ENCODE results near the gene IQSEC1.
A peak's percentile ranks its signal among the peaks of the same experiment; 100 is the strongest.

IQSEC1 gene

DNA sequence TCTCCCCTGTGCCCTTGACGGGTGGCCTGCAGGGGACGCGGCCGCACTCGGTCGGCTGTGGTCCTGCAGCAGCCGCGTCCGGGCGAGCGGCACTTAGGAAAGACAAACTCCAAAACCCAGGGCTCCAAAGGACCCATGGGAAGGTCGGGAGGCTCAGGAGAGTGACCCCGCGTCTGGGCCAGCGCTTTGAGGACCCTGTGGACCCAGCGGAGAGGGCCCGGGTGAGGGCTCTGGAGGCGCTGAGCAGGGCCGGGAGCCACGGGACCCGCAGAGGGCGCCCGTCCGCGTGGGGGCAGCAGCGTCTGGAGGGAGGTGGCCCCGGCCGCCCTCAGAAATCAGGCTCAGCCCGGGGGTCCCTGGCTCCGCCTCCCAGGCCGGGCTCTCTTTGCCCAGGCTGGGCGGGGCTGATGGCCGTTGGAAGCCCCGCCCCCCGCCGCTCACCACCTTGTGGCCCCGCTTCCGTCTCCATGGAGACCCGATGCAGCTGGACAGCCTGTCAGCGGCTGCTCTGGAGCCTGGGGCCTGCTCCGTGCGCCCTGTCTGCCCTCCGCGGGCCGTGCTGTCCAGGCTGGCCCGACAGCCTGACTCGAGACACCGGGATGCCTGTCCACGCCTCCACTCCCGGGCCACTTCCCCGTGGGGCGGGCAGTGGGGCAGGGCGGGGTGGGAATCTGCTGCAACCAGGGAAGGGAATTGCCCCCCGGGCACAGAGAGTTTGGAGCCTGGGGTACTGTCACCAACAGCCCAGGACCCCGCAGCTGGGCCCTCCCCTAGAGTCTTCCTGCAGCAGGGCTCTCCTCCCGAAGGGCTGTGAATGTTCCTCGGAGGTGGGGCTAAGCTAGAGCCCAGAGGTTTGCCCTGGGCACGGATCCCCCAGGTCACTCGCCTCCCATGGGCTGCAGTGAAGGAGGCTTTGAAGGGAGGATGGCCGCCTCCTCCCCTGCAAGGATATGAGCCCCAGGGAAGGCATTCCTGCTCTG lies 197.1 kb downstream of the IQSEC1 start:
- ChIA-PET CTCF (interaction anchor here (0.5 to 2.3 kb wide), 8 partner anchors 8 to 154 kb away, joined by 3 to 8 read pairs (median 4); no protein-coding TSS in a partner anchor), POLR2A (interaction anchor here (0.5 kb wide), 1 partner anchor 768 kb away, joined by 3 read pairs; no protein-coding TSS in a partner anchor)
- peaks cover 0 to 20% (median 19%) of the 10 kb centered on the region in 4 experiments for H3K4me1 ChIP-seq (ENCODE audit: control extremely low read depth in 1 of 4, control insufficient read depth in 4 of 4, insufficient read depth in 4 of 4, low read length in 3 of 4)
- no peaks in the 10 kb centered on the region for H3K9me3 ChIP-seq (ENCODE audit: control extremely low read depth in 1 of 5, control insufficient read depth in 4 of 5, insufficient read depth in 2 of 5, low read depth in 1 of 5, low read length in 4 of 5)
- no peak overlapping the region for H3K27ac ChIP-seq (ENCODE audit: insufficient read depth in 1 of 2, low read depth in 1 of 2, low read length in 2 of 2, poor library complexity in 1 of 2, severe bottlenecking in 2 of 2)
- H3K36me3 ChIP-seq (ENCODE audit: control insufficient read depth in 4 of 4, insufficient read depth in 4 of 4, low read length in 3 of 4) = no peaks in the 10 kb centered on the region
- peak overlapping the region in 4 of 7 experiments; percentile 15 to 66 (median 48) for H3K4me3 ChIP-seq (ENCODE audit: control insufficient read depth in 1 of 7, extremely low read depth in 1 of 7, insufficient read depth in 4 of 7, low read depth in 2 of 7, low read length in 6 of 7)
- WGBS (ENCODE audit: insufficient coverage) = 27% methylated on average over 40 of the region's 60 CpGs
- no peaks in the 10 kb centered on the region for H3K27me3 ChIP-seq (replicated peaks in 2 of 5; ENCODE audit: control insufficient read depth in 4 of 5, insufficient read depth in 5 of 5, low read length in 4 of 5)
- peak; percentile 31 to 57 (median 49) for DNase-seq

DNA sequence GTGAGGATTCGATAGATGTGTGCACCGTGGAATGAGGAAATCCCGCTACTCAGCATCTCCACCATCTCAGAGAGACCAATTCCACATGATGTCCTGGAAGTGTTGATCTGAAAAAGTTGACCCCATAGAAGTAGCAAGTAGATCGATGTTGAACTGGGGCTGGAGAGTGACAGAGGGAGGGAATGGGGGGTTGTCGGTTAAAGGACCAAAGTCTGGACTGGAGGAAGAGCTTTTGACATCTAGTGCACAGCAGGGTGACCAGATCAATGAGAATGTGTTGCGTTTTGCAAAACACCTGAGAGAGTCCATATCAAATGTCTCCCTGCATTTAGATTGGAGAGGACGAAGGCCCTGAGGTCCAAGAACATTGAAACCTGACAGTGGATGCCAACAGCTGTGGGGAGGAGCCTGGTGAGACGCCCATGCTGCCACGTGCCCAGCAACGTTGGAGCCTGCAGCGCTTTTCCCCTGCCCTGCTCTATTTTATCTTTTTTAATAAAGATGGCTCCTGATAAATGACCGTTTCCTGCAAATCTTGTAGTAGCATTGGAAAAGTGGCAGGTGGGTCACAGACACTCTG lies 201.7 kb downstream of the IQSEC1 start:
- no peak for DNase-seq
- Histone ChIP-seq H3K9me3 (ENCODE audit: control extremely low read depth in 1 of 5, control insufficient read depth in 4 of 5, insufficient read depth in 2 of 5, low read depth in 1 of 5, low read length in 4 of 5) (no peaks in the 10 kb centered on the region), H3K36me3 (ENCODE audit: control insufficient read depth in 4 of 4, insufficient read depth in 4 of 4, low read length in 3 of 4) (no peaks in the 10 kb centered on the region), H3K27ac (ENCODE audit: insufficient read depth in 1 of 2, low read depth in 1 of 2, low read length in 2 of 2, poor library complexity in 1 of 2, severe bottlenecking in 2 of 2) (no peak overlapping the region), H3K4me1 (ENCODE audit: control extremely low read depth in 1 of 4, control insufficient read depth in 4 of 4, insufficient read depth in 4 of 4, low read length in 3 of 4) (peaks cover 0 to 28% (median 18%) of the 10 kb centered on the region in 4 experiments), H3K4me3 (ENCODE audit: control insufficient read depth in 1 of 7, extremely low read depth in 1 of 7, insufficient read depth in 4 of 7, low read depth in 2 of 7, low read length in 6 of 7) (peak overlapping the region in 1 of 7 experiments; percentile 13), H3K27me3 (replicated peaks in 2 of 5; ENCODE audit: control insufficient read depth in 4 of 5, insufficient read depth in 5 of 5, low read length in 4 of 5) (peaks cover 0 to 3% (median 3%) of the 10 kb centered on the region in 5 experiments)
- WGBS (ENCODE audit: insufficient coverage) = 89% methylated on average over 12 of the region's 12 CpGs
- ChIA-PET CTCF (interaction anchor here (1.0 to 4.7 kb wide), 3 partner anchors 13 to 17 kb away, joined by 3 to 16 read pairs (median 4); no protein-coding TSS in a partner anchor), POLR2A (no interaction called here)

DNA sequence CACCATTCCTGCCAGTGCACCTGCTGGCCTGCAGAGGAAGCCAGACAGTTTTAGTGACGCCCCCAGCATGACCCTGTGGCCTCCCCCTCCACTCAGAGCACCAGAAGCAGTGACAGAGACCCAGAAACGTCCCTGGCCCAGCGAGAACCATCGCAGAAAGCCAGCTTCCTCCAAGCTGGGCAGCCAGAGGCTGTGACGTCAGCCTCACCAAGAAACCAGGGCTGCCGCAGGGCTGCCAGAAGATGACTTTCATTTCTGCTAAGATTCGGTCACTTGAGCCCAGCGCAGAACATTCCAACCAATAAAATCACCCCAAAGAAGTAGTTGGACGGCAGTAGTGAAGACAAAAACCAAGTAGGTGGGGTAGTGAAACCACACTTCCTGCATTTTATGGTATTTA lies 202.3 kb downstream of the IQSEC1 start:
- Histone ChIP-seq H3K27me3 (replicated peaks in 2 of 5; ENCODE audit: control insufficient read depth in 4 of 5, insufficient read depth in 5 of 5, low read length in 4 of 5) (peaks cover 0 to 3% (median 3%) of the 10 kb centered on the region in 5 experiments), H3K9me3 (ENCODE audit: control extremely low read depth in 1 of 5, control insufficient read depth in 4 of 5, insufficient read depth in 2 of 5, low read depth in 1 of 5, low read length in 4 of 5) (no peaks in the 10 kb centered on the region), H3K4me3 (ENCODE audit: control insufficient read depth in 1 of 7, extremely low read depth in 1 of 7, insufficient read depth in 4 of 7, low read depth in 2 of 7, low read length in 6 of 7) (peak overlapping the region in 1 of 7 experiments; percentile 13), H3K27ac (ENCODE audit: insufficient read depth in 1 of 2, low read depth in 1 of 2, low read length in 2 of 2, poor library complexity in 1 of 2, severe bottlenecking in 2 of 2) (no peak overlapping the region), H3K36me3 (ENCODE audit: control insufficient read depth in 4 of 4, insufficient read depth in 4 of 4, low read length in 3 of 4) (no peaks in the 10 kb centered on the region), H3K4me1 (ENCODE audit: control extremely low read depth in 1 of 4, control insufficient read depth in 4 of 4, insufficient read depth in 4 of 4, low read length in 3 of 4) (peaks cover 0 to 23% (median 13%) of the 10 kb centered on the region in 4 experiments)
- 73% methylated on average over 4 of the region's 9 CpGs for WGBS (ENCODE audit: insufficient coverage)
- POLR2A ChIA-PET = no interaction called here
- CTCF ChIA-PET = interaction anchor here (1.0 to 4.7 kb wide), 3 partner anchors 13 to 17 kb away, joined by 3 to 16 read pairs (median 4); no protein-coding TSS in a partner anchor
- peak; percentile 29 to 74 (median 73) for DNase-seq

DNA sequence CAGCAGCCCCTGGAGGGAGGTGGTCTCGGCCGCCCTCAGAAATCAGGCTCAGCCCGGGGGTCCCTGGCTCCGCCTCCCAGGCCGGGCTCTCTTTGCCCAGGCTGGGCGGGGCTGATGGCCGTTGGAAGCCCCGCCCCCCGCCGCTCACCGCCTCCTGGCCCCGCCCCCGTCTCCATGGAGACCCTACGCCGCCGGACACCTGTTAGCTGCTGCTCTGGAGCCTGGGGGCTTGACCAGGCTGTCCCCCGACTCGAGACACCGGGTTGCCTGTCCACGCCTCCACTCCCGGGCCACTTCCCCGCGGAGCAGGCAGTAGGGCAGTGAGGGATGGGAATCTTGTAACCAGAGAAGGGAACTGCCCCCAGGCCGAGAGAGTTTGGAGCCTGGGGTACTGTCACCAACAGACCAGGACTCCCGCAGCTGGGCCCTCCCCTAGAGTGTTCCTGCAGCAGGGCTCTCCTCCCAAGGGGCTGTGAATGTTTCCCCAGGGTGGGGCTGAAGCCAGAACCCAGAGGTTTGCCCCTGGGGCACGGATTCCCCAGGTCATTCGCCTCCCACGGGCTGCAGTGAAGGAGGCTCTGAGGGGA lies 204.1 kb downstream of the IQSEC1 start:
- no peak overlapping the region for H3K27ac ChIP-seq (ENCODE audit: insufficient read depth in 1 of 2, low read depth in 1 of 2, low read length in 2 of 2, poor library complexity in 1 of 2, severe bottlenecking in 2 of 2)

DNA sequence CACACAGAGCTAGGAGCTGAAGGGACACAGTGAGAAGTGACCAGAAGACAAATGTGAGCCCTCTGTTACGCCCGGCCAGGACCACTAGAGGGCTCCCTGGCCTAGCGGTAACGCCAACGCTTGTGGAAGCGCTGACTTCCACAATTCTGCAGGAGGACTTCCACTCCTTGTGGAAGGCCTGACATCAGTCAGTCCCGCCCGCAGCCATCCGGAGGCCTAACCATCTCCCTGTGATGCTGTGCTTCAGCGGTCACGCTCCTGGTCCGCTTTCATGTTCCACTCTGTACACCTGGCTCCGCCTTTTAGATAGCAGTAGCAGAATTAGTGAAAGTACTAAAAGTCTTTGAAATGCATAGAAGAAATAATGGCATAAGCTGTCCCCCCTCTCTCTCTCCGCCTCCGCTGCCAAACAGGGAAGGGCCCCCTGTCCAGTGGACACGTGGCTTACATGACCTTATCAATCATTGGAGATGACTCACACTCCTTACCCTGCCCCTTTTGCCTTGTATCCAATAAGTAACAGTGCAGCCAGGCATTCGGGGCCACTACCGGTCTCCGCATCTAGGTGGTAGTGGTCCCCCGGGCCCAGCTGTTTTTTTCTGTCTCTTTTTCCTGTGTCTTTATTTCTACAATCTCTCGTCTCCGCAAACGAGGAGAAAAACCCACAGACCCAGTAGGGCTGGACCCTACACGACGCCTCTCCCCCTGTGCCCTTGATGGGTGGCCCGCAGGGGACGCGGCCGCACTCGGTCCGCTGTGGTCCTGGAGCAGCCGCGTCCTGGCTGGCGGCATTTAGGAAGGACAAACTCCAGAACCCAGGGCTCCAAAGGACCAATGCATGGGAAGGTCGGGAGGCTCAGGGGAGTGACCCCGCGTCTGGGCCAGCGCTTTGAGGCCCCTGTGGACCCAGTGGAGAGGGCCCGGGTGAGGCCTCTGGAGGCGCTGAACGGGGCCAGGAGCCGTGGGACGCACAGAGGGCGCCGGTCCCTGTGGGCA lies 204.9 kb downstream of the IQSEC1 start:
- Histone ChIP-seq H3K27ac (ENCODE audit: insufficient read depth in 1 of 2, low read depth in 1 of 2, low read length in 2 of 2, poor library complexity in 1 of 2, severe bottlenecking in 2 of 2) (no peak overlapping the region), H3K4me1 (ENCODE audit: control extremely low read depth in 1 of 4, control insufficient read depth in 4 of 4, insufficient read depth in 4 of 4, low read length in 3 of 4) (peaks cover 0 to 19% (median 11%) of the 10 kb centered on the region in 4 experiments), H3K9me3 (ENCODE audit: control extremely low read depth in 1 of 5, control insufficient read depth in 4 of 5, insufficient read depth in 2 of 5, low read depth in 1 of 5, low read length in 4 of 5) (peaks cover 0 to 12% (median 7%) of the 10 kb centered on the region in 5 experiments), H3K27me3 (replicated peaks in 2 of 5; ENCODE audit: control insufficient read depth in 4 of 5, insufficient read depth in 5 of 5, low read length in 4 of 5) (peaks cover 0 to 5% (median 3%) of the 10 kb centered on the region in 5 experiments), H3K4me3 (ENCODE audit: control insufficient read depth in 1 of 7, extremely low read depth in 1 of 7, insufficient read depth in 4 of 7, low read depth in 2 of 7, low read length in 6 of 7) (peak overlapping the region; percentile 35 to 81 (median 55)), H3K36me3 (ENCODE audit: control insufficient read depth in 4 of 4, insufficient read depth in 4 of 4, low read length in 3 of 4) (no peaks in the 10 kb centered on the region)
- DNase-seq = peak; percentile 58 to 83 (median 73)
- ChIA-PET CTCF (interaction anchor here (0.8 to 4.7 kb wide), 14 partner anchors 8 to 125 kb away, joined by 3 to 25 read pairs (median 3); no protein-coding TSS in a partner anchor), POLR2A (no interaction called here)
- 2% methylated on average over 36 of the region's 45 CpGs for WGBS (ENCODE audit: insufficient coverage)

More for the DNA sequence above, 204.1 kb downstream of the IQSEC1 start:
- Histone ChIP-seq H3K4me1 (ENCODE audit: control extremely low read depth in 1 of 4, control insufficient read depth in 4 of 4, insufficient read depth in 4 of 4, low read length in 3 of 4) (peaks cover 0 to 19% (median 11%) of the 10 kb centered on the region in 4 experiments), H3K4me3 (ENCODE audit: control insufficient read depth in 1 of 7, extremely low read depth in 1 of 7, insufficient read depth in 4 of 7, low read depth in 2 of 7, low read length in 6 of 7) (peak overlapping the region in 6 of 7 experiments; percentile 41 to 81 (median 62)), H3K36me3 (ENCODE audit: control insufficient read depth in 4 of 4, insufficient read depth in 4 of 4, low read length in 3 of 4) (no peaks in the 10 kb centered on the region), H3K9me3 (ENCODE audit: control extremely low read depth in 1 of 5, control insufficient read depth in 4 of 5, insufficient read depth in 2 of 5, low read depth in 1 of 5, low read length in 4 of 5) (peaks cover 0 to 12% (median 7%) of the 10 kb centered on the region in 5 experiments), H3K27me3 (replicated peaks in 2 of 5; ENCODE audit: control insufficient read depth in 4 of 5, insufficient read depth in 5 of 5, low read length in 4 of 5) (peaks cover 0 to 5% (median 3%) of the 10 kb centered on the region in 5 experiments)
- CTCF ChIA-PET = interaction anchor here (1.1 to 4.7 kb wide), 12 partner anchors 8 to 125 kb away, joined by 3 to 25 read pairs (median 4); no protein-coding TSS in a partner anchor
- DNase-seq = no peak
- POLR2A ChIA-PET = no interaction called here
- 17% methylated on average over 24 of the region's 28 CpGs for WGBS (ENCODE audit: insufficient coverage)

DNA sequence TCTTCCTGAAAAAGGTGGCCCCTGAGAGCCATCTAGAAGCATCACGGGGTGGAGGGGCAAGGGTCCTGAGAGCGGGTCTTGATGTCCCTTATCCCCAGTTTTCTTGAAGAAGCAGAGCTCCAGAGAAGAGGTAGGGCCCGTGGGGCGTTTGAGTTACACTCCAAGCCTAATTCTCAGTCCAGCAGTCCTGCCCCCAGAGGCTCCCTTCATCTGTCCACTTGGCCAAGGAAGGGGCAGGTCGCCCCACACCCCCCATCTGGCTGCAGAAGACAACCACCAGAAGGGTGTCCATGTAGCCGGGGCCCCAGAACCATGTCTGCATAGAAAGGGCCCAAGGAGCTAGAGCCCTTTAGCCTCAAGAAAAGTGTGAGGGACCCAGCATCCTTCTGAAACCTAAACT lies 206.4 kb downstream of the IQSEC1 start:
- H3K9me3 ChIP-seq (ENCODE audit: control extremely low read depth in 1 of 5, control insufficient read depth in 4 of 5, insufficient read depth in 2 of 5, low read depth in 1 of 5, low read length in 4 of 5) = peaks cover 0 to 12% (median 7%) of the 10 kb centered on the region in 5 experiments
- H3K4me3 ChIP-seq (ENCODE audit: control insufficient read depth in 1 of 7, extremely low read depth in 1 of 7, insufficient read depth in 4 of 7, low read depth in 2 of 7, low read length in 6 of 7) = no peak overlapping the region
- no peak for DNase-seq
- POLR2A ChIA-PET = no interaction called here
- peaks cover 0 to 5% (median 3%) of the 10 kb centered on the region in 5 experiments for H3K27me3 ChIP-seq (replicated peaks in 2 of 5; ENCODE audit: control insufficient read depth in 4 of 5, insufficient read depth in 5 of 5, low read length in 4 of 5)
- WGBS (ENCODE audit: insufficient coverage) = 96% methylated on average over 5 of the region's 6 CpGs
- H3K36me3 ChIP-seq (ENCODE audit: control insufficient read depth in 4 of 4, insufficient read depth in 4 of 4, low read length in 3 of 4) = no peaks in the 10 kb centered on the region
- peaks cover 0 to 19% (median 11%) of the 10 kb centered on the region in 4 experiments for H3K4me1 ChIP-seq (ENCODE audit: control extremely low read depth in 1 of 4, control insufficient read depth in 4 of 4, insufficient read depth in 4 of 4, low read length in 3 of 4)
- CTCF ChIA-PET = interaction anchor here (1.3 to 4.3 kb wide), 2 partner anchors 24 to 46 kb away, joined by 3 to 25 read pairs; no protein-coding TSS in a partner anchor
- H3K27ac ChIP-seq (ENCODE audit: insufficient read depth in 1 of 2, low read depth in 1 of 2, low read length in 2 of 2, poor library complexity in 1 of 2, severe bottlenecking in 2 of 2) = no peak overlapping the region
